Ovary (tissue), 9 donors: ENCODE measurements around the gene NGEF. TPM values are rescaled to one million over a fixed set of nuclear protein-coding genes. Genes with fewer than 3 reads are reported as not detected.

Experiments
- DNase-seq, 5 donors: peaks; one replicate each; pipeline ENCODE4 v3.0.0-alpha.2; 2019 to 2020
- H3K27ac ChIP-seq, 2 donors: fragments of 200-600 bp; one replicate each; pipeline versions ENCODE4 v1.5.1 to v1.8.0; 2019 to 2022
- H3K27me3 ChIP-seq: fragments of 200-600 bp; one replicate; pipeline ENCODE4 v1.8.0; 2022
- H3K36me3 ChIP-seq: fragments of 200-600 bp; sonication (generic); one replicate; pipeline ENCODE4 v1.5.1; 2019
- H3K4me1 ChIP-seq: one replicate; pipeline ENCODE4 v1.8.1; 2013; ENCODE audit warnings: mild to moderate bottlenecking, moderate library complexity; ENCODE audit not compliant: insufficient read depth
- H3K4me3 ChIP-seq: fragments of 200-600 bp; sonication (generic); one replicate; pipeline ENCODE4 v1.5.1; 2017
- H3K9me3 ChIP-seq, 2 donors: fragments of 200-600 bp in 1 of 2; sonication (generic) in 1 of 2; one replicate each; pipeline versions ENCODE4 v1.5.1 to v1.8.1; 2013 to 2019; ENCODE audit warnings: mild to moderate bottlenecking in 1 of 2, moderate library complexity in 1 of 2
- EP300 ChIP-seq: sonication (generic); formaldehyde crosslinking; IDR thresholded peaks from one replicate; pipeline ENCODE4 v1.6.1; 2017; ENCODE audit warnings: antibody characterized with exemption
- POLR2A ChIP-seq: fragments of 450-650 bp; IDR thresholded peaks from one replicate; pipeline ENCODE4 v1.6.1; 2017; ENCODE audit warnings: antibody characterized with exemption, mild to moderate bottlenecking, moderate library complexity
- WGBS, 3 donors: extraction: QIAGEN DNeasy Blood & Tissue Kit in 1 of 3; methylation state at CpG; one replicate each; pipeline versions ENCODE4 v1.1.5 to v1.1.7; 2013 to 2017; 5-methylcytosine and 5-hydroxymethylcytosine counted together
- intact Hi-C, 4 donors: fragments of 100-400 bp; cut with DNase I; formaldehyde crosslinking; loops; one replicate each; pipeline versions ENCODE4 v1.11.0 to v1.15.1; 2022 to 2023
- polyA plus RNA-seq, 2 donors: library from polyadenylated mRNA; stranded (reverse); fragments of 200-250 nt in 1 of 2; fragments of 350-450 nt in 1 of 2; fragmentation: Illumina TruSeq in 1 of 2; extraction: RNeasy Lipid Tissue Mini Kit (QIAGEN cat#74804) in 1 of 2; gene quantifications; one replicate each; pipeline ENCODE4 v1.2.3, GENCODE V29; 2013 to 2014
- total RNA-seq, 7 donors: library from RNA; depleted of rRNA in 2 of 7; stranded (reverse); fragments of >200 nt in 2 of 7; fragmentation: NEBNext Ultra II Directional in 3 of 7; extraction: Animal tissue kit (Norgen Biotek cat#: 25700) in 3 of 7; gene quantifications; one replicate each; pipeline versions ENCODE4 v1.1.0 to v1.2.4, GENCODE V29; 2016 to 2023
- TF ChIP-seq, protein P1 (sequence below), 3 donors: fragments of 450-650 bp in 2 of 3; fragments of 200-600 bp in 1 of 3; IDR thresholded peaks; one replicate each; pipeline versions ENCODE4 v1.5.1 to v1.8.0; 2016 to 2022; ENCODE audit warnings: antibody characterized with exemption in 3 of 3, mild to moderate bottlenecking in 1 of 3
- donor health status: DM: no; HTN: no; CAD: no; lungs with moderate emphysema.
- donor health status: DM: no; HTN: no; CAD: no.
- donor health status: Bipolar disorder and iron deficiency.
- donor health status: DM: yes; HTN: yes; CAD: no.
- donor health status: DM: no; HTN: no; CAD: no.
- donor health status: DM: yes; HTN: yes; CAD: no.

NGEF gene
- total and polyA plus RNA-seq, 9 donors = 0.18 to 3.1 (median 0.80) TPM

DNA sequence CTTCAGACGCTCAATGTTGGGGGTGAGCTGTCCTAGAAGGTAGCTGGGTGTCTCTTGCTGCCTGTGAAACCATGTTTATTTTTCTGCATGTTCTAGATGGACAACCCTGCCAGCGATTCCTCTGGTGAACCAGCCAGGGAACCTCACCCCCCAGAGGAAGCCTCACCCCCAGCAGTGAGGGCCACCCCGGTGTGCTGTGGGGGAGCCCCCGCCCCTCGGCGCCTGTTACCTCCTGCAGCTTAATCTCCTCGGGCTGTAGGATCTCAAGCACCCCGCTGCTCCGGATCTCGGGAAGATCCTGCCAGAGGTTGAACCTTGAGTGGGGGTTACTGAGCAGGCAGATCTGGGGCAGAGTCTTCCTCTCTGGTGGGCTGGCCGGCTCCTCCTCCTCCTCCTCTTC, 93.0 kb downstream of the NGEF start:
- TF ChIP-seq POLR2A = no peak
- TF ChIP-seq, protein P1, sequence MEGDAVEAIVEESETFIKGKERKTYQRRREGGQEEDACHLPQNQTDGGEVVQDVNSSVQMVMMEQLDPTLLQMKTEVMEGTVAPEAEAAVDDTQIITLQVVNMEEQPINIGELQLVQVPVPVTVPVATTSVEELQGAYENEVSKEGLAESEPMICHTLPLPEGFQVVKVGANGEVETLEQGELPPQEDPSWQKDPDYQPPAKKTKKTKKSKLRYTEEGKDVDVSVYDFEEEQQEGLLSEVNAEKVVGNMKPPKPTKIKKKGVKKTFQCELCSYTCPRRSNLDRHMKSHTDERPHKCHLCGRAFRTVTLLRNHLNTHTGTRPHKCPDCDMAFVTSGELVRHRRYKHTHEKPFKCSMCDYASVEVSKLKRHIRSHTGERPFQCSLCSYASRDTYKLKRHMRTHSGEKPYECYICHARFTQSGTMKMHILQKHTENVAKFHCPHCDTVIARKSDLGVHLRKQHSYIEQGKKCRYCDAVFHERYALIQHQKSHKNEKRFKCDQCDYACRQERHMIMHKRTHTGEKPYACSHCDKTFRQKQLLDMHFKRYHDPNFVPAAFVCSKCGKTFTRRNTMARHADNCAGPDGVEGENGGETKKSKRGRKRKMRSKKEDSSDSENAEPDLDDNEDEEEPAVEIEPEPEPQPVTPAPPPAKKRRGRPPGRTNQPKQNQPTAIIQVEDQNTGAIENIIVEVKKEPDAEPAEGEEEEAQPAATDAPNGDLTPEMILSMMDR (IDR thresholded peaks at IDR 0.05) = no peak
- no peak for DNase-seq
- no peak overlapping the region for H3K27ac ChIP-seq
- H3K4me1 ChIP-seq = no peaks in the 10 kb centered on the region
- H3K9me3 ChIP-seq = peaks cover 0 to 5% of the 10 kb centered on the region in 2 donors
- 70 to 77% (median 71%) methylated on average over 11 of the region's 11 CpGs for WGBS, 3 donors
- intact Hi-C loops = no loop called here
- no peaks in the 10 kb centered on the region for H3K27me3 ChIP-seq
- H3K4me3 ChIP-seq = no peak overlapping the region
- H3K36me3 ChIP-seq = no peaks in the 10 kb centered on the region

DNA sequence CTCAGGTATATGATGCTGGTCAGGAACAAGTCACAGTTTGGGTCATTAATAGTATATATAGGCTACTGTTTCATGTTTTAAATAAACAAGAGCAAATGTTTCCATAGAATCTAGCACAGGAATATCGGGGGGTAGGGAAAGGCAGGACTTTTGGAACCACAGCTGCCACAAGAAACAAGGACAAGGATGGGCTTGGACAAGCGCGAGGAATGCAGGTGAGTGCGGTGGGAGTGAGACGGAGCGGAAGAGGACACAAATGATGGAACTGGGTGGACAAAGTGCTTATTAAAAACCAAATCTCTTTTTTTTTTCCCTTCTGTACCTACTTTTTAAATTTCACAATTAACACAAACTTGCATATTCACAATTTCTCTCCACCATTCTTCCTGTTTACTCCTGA, 93.9 kb downstream of the NGEF start:
- Histone ChIP-seq H3K27me3 (no peaks in the 10 kb centered on the region), H3K9me3 (peaks cover 0 to under 1% of the 10 kb centered on the region in 2 donors), H3K4me3 (no peak overlapping the region), H3K36me3 (no peaks in the 10 kb centered on the region), H3K4me1 (no peaks in the 10 kb centered on the region), H3K27ac (no peak overlapping the region)
- intact Hi-C loops = no loop called here
- no peak for DNase-seq
- TF ChIP-seq, protein P1 (IDR thresholded peaks at IDR 0.05) = no peak
- no peak for TF ChIP-seq POLR2A
- no peak for TF ChIP-seq EP300
- 92 to 93% (median 93%) methylated on average over 6 of the region's 6 CpGs for WGBS, 3 donors

DNA sequence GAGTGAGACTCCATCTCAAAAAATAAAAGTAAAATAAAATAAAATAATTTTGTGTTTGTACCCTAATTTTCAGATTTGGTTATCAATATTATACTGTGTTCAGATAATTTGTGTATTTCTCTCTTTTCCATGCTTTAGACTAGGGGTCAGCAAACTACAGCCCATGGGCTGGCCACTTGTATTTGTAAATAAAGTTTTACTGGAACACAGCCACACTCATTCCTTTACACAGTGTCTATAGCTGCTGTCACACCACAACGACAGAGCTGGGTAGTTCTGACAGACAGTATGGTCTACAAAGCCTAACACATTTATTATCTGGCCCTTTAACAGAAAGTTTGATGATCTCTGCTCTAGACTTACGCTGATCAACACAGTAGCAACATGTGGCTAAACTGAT, 99.2 kb downstream of the NGEF start:
- Histone ChIP-seq H3K9me3 (no peaks in the 10 kb centered on the region), H3K27me3 (no peaks in the 10 kb centered on the region), H3K4me3 (no peak overlapping the region), H3K4me1 (no peaks in the 10 kb centered on the region), H3K36me3 (no peaks in the 10 kb centered on the region), H3K27ac (no peak overlapping the region)
- TF ChIP-seq, protein P1 (IDR thresholded peaks at IDR 0.05) = no peak
- no peak for TF ChIP-seq POLR2A
- TF ChIP-seq EP300 = no peak
- DNase-seq = no peak
- intact Hi-C loops = no loop called here
- 60 to 83% (median 64%) methylated on average over 2 of the region's 2 CpGs for WGBS, 3 donors

- no peaks in the 10 kb centered on the region for H3K4me1 ChIP-seq
- TF ChIP-seq, protein P1 (IDR thresholded peaks at IDR 0.05) = no peak
- no peak for TF ChIP-seq EP300
- no peak for TF ChIP-seq POLR2A
- no peak for DNase-seq
- H3K9me3 ChIP-seq = no peaks in the 10 kb centered on the region
- 45 to 68% (median 53%) methylated on average over 1 of the region's 1 CpG for WGBS, 3 donors
- intact Hi-C loops = no loop called here
- no peak overlapping the region for H3K27ac ChIP-seq
- no peaks in the 10 kb centered on the region for H3K27me3 ChIP-seq
- no peaks in the 10 kb centered on the region for H3K36me3 ChIP-seq
- no peak overlapping the region for H3K4me3 ChIP-seq
These were observed 101.3 kb downstream of the NGEF start for GRCh38 chr2:232911712-232912277.
